GM18870 (cell line): ENCODE measurements around the gene CHKA.
A peak's percentile ranks its signal among the peaks of the same experiment; 100 is the strongest.

ENCODE experiments used
- ATAC-seq: cut with Tn5 transposase; IDR thresholded peaks from one replicate; pipeline ENCODE4 v1.9.1; 2021; ENCODE audit warnings: moderate library complexity; ENCODE audit not compliant: unreplicated experiment

CHKA gene

GRCh38 chr11:68143310-68143689 is 22.1 kb upstream of the CHKA start:
- no peak for ATAC-seq

GRCh38 chr11:68142441-68143309 is 21.5 kb upstream of the CHKA start:
- ATAC-seq = no peak

- ATAC-seq = no peak
Observed at GRCh38 chr11:68142028-68142412, 20.8 kb upstream of the CHKA start.

GRCh38 chr11:68141246-68142027 is 20.2 kb upstream of the CHKA start:
- ATAC-seq = no peak

GRCh38 chr11:68140496-68141245 is 19.5 kb upstream of the CHKA start:
- no peak for ATAC-seq

- no peak for ATAC-seq
Observed at GRCh38 chr11:68138237-68138636, 17.0 kb upstream of the CHKA start.

GRCh38 chr11:68137833-68138232 is 16.6 kb upstream of the CHKA start:
- no peak for ATAC-seq

- ATAC-seq = no peak
Observed at GRCh38 chr11:68136866-68137265, 15.7 kb upstream of the CHKA start.

GRCh38 chr11:68135161-68135560 is 14.0 kb upstream of the CHKA start:
- no peak for ATAC-seq

GRCh38 chr11:68133761-68134160 is 12.6 kb upstream of the CHKA start:
- ATAC-seq = no peak

- no peak for ATAC-seq
Observed at GRCh38 chr11:68130121-68130520, 8.9 kb upstream of the CHKA start.

GRCh38 chr11:68128682-68129327 is 7.6 kb upstream of the CHKA start:
- no peak for ATAC-seq

GRCh38 chr11:68127714-68128681 is 6.8 kb upstream of the CHKA start:
- no peak for ATAC-seq

GRCh38 chr11:68125164-68125563 is 4.0 kb upstream of the CHKA start:
- ATAC-seq = no peak

GRCh38 chr11:68122936-68123539 is 1.9 kb upstream of the CHKA start:
- no peak for ATAC-seq

- ATAC-seq = peak; percentile 7
Observed at GRCh38 chr11:68120273-68121066, 718 bp downstream of the CHKA start.

GRCh38 chr11:68118706-68119448 is 2.3 kb downstream of the CHKA start:
- ATAC-seq = no peak
